ENCODE data around the gene PALLD. TPM values are rescaled to one million over a fixed set of nuclear protein-coding genes. Genes with fewer than 3 reads are reported as not detected.

The PALLD gene
- total RNA-seq, 2 experiments from 2014 or later, result 1.5 to 3.7 TPM

- Mint-ChIP-seq H3K4me3 (no peak overlapping the region), H3K9me3 (ENCODE audit: low read depth) (no peaks in the 10 kb centered on the region), H3K36me3 (no peaks in the 10 kb centered on the region), H3K27me3 (peaks cover 20% of the 10 kb centered on the region), H3K27ac (no peak overlapping the region), H3K4me1 (no peaks in the 10 kb centered on the region)
- ATAC-seq (no peak), DNase-seq (no peak)
- CTCF ChIA-PET, result no interaction called here
Measured at GRCh38 chr4:168667921-168668320, 171.1 kb downstream of the PALLD start.

GRCh38 chr4:168673476-168673875, 176.6 kb downstream of the PALLD start:
- DNase-seq, result no peak
- Mint-ChIP-seq H3K27me3 (no peaks in the 10 kb centered on the region), H3K4me1 (no peaks in the 10 kb centered on the region), H3K27ac (no peak overlapping the region), H3K36me3 (no peaks in the 10 kb centered on the region), H3K4me3 (no peak overlapping the region), H3K9me3 (ENCODE audit: low read depth) (no peaks in the 10 kb centered on the region)
- CTCF ChIA-PET, result no interaction called here
- ATAC-seq, result no peak

- ATAC-seq (no peak), DNase-seq (no peak)
- H3K9me3 Mint-ChIP-seq (ENCODE audit: low read depth), result no peaks in the 10 kb centered on the region
- CTCF ChIA-PET, result no interaction called here
- H3K4me3 Mint-ChIP-seq, result no peak overlapping the region
- H3K36me3 Mint-ChIP-seq, result no peaks in the 10 kb centered on the region
- H3K27me3 Mint-ChIP-seq, result no peaks in the 10 kb centered on the region
- no peaks in the 10 kb centered on the region for H3K4me1 Mint-ChIP-seq
- no peak overlapping the region for H3K27ac Mint-ChIP-seq
Measured at GRCh38 chr4:168674077-168674747, 177.4 kb downstream of the PALLD start.

GRCh38 chr4:168674866-168675265, 178.0 kb downstream of the PALLD start:
- Mint-ChIP-seq H3K4me1 (no peaks in the 10 kb centered on the region), H3K27me3 (no peaks in the 10 kb centered on the region), H3K27ac (no peak overlapping the region), H3K9me3 (ENCODE audit: low read depth) (no peaks in the 10 kb centered on the region), H3K4me3 (no peak overlapping the region), H3K36me3 (no peaks in the 10 kb centered on the region)
- DNase-seq, result no peak
- ATAC-seq, result no peak
- CTCF ChIA-PET, result no interaction called here

GRCh38 chr4:168677063-168677462, 180.2 kb downstream of the PALLD start:
- no peak for DNase-seq
- CTCF ChIA-PET, result no interaction called here
- Mint-ChIP-seq H3K27ac (no peak overlapping the region), H3K27me3 (no peaks in the 10 kb centered on the region), H3K4me3 (no peak overlapping the region), H3K36me3 (no peaks in the 10 kb centered on the region), H3K4me1 (no peaks in the 10 kb centered on the region), H3K9me3 (ENCODE audit: low read depth) (no peaks in the 10 kb centered on the region)
- ATAC-seq, result no peak

- no peak overlapping the region for H3K4me3 Mint-ChIP-seq
- no peak overlapping the region for H3K27ac Mint-ChIP-seq
- DNase-seq, result no peak
- ATAC-seq, result no peak
- peaks cover under 1% of the 10 kb centered on the region for H3K27me3 Mint-ChIP-seq
- CTCF ChIA-PET, result no interaction called here
- no peaks in the 10 kb centered on the region for H3K4me1 Mint-ChIP-seq
- H3K9me3 Mint-ChIP-seq (ENCODE audit: low read depth), result no peaks in the 10 kb centered on the region
- H3K36me3 Mint-ChIP-seq, result no peaks in the 10 kb centered on the region
Measured at GRCh38 chr4:168677879-168678278, 181.0 kb downstream of the PALLD start.

GRCh38 chr4:168678751-168679366, 182.0 kb downstream of the PALLD start:
- CTCF ChIA-PET, result no interaction called here
- Mint-ChIP-seq H3K27me3 (peaks cover 4% of the 10 kb centered on the region), H3K9me3 (ENCODE audit: low read depth) (no peaks in the 10 kb centered on the region)

GRCh38 chr4:168679397-168679796, 182.5 kb downstream of the PALLD start:
- DNase-seq, result no peak
- Mint-ChIP-seq H3K9me3 (ENCODE audit: low read depth) (no peaks in the 10 kb centered on the region), H3K4me3 (no peak overlapping the region), H3K4me1 (no peaks in the 10 kb centered on the region), H3K27ac (no peak overlapping the region), H3K27me3 (peaks cover 4% of the 10 kb centered on the region), H3K36me3 (no peaks in the 10 kb centered on the region)
- CTCF ChIA-PET, result no interaction called here
- ATAC-seq, result no peak

More at GRCh38 chr4:168678751-168679366, 182.0 kb downstream of the PALLD start:
- H3K4me1 Mint-ChIP-seq, result no peaks in the 10 kb centered on the region
- H3K4me3 Mint-ChIP-seq, result no peak overlapping the region
- H3K27ac Mint-ChIP-seq, result no peak overlapping the region
- DNase-seq (no peak), ATAC-seq (no peak)
- no peaks in the 10 kb centered on the region for H3K36me3 Mint-ChIP-seq

- Mint-ChIP-seq H3K4me3 (no peak overlapping the region), H3K9me3 (ENCODE audit: low read depth) (no peaks in the 10 kb centered on the region), H3K36me3 (no peaks in the 10 kb centered on the region), H3K27ac (no peak overlapping the region), H3K27me3 (peaks cover 7% of the 10 kb centered on the region), H3K4me1 (no peaks in the 10 kb centered on the region)
- DNase-seq (no peak), ATAC-seq (no peak)
- CTCF ChIA-PET, result no interaction called here
Measured at GRCh38 chr4:168679819-168680218, 183.0 kb downstream of the PALLD start.

- no peak overlapping the region for H3K4me3 Mint-ChIP-seq
- DNase-seq (no peak), ATAC-seq (no peak)
- no peaks in the 10 kb centered on the region for H3K36me3 Mint-ChIP-seq
- H3K27me3 Mint-ChIP-seq, result peaks cover 13% of the 10 kb centered on the region
- no peak overlapping the region for H3K27ac Mint-ChIP-seq
- H3K9me3 Mint-ChIP-seq (ENCODE audit: low read depth), result no peaks in the 10 kb centered on the region
- H3K4me1 Mint-ChIP-seq, result no peaks in the 10 kb centered on the region
- CTCF ChIA-PET, result no interaction called here
Measured at GRCh38 chr4:168682898-168683500, 186.1 kb downstream of the PALLD start.

GRCh38 chr4:168683595-168683994, 186.7 kb downstream of the PALLD start:
- no peak overlapping the region for H3K4me3 Mint-ChIP-seq
- no peaks in the 10 kb centered on the region for H3K4me1 Mint-ChIP-seq
- CTCF ChIA-PET, result no interaction called here
- no peak for ATAC-seq
- H3K36me3 Mint-ChIP-seq, result no peaks in the 10 kb centered on the region
- H3K9me3 Mint-ChIP-seq (ENCODE audit: low read depth), result no peaks in the 10 kb centered on the region
- no peak overlapping the region for H3K27ac Mint-ChIP-seq
- DNase-seq, result no peak
- H3K27me3 Mint-ChIP-seq, result peaks cover 15% of the 10 kb centered on the region

GRCh38 chr4:168685136-168685809, 188.4 kb downstream of the PALLD start:
- H3K4me1 Mint-ChIP-seq, result no peaks in the 10 kb centered on the region
- ATAC-seq (no peak), DNase-seq (no peak)
- H3K27me3 Mint-ChIP-seq, result peaks cover 23% of the 10 kb centered on the region
- CTCF ChIA-PET, result no interaction called here
- H3K9me3 Mint-ChIP-seq (ENCODE audit: low read depth), result no peaks in the 10 kb centered on the region
- no peaks in the 10 kb centered on the region for H3K36me3 Mint-ChIP-seq
- no peak overlapping the region for H3K27ac Mint-ChIP-seq
- no peak overlapping the region for H3K4me3 Mint-ChIP-seq

- no peak overlapping the region for H3K27ac Mint-ChIP-seq
- H3K4me3 Mint-ChIP-seq, result no peak overlapping the region
- DNase-seq (no peak), ATAC-seq (no peak)
- CTCF ChIA-PET, result no interaction called here
- H3K9me3 Mint-ChIP-seq (ENCODE audit: low read depth), result no peaks in the 10 kb centered on the region
- no peaks in the 10 kb centered on the region for H3K36me3 Mint-ChIP-seq
- H3K27me3 Mint-ChIP-seq, result peaks cover 29% of the 10 kb centered on the region
- H3K4me1 Mint-ChIP-seq, result no peaks in the 10 kb centered on the region
Measured at GRCh38 chr4:168688584-168688983, 191.7 kb downstream of the PALLD start.

GRCh38 chr4:168689791-168690190, 192.9 kb downstream of the PALLD start:
- H3K4me1 Mint-ChIP-seq, result no peaks in the 10 kb centered on the region
- DNase-seq, result no peak
- CTCF ChIA-PET, result no interaction called here

More at GRCh38 chr4:168689791-168690190, 192.9 kb downstream of the PALLD start:
- Mint-ChIP-seq H3K27ac (no peak overlapping the region), H3K9me3 (ENCODE audit: low read depth) (no peaks in the 10 kb centered on the region), H3K27me3 (peaks cover 28% of the 10 kb centered on the region), H3K4me3 (no peak overlapping the region), H3K36me3 (no peaks in the 10 kb centered on the region)
- no peak for ATAC-seq

Data from activated CD8-positive, alpha-beta memory T cell treated with anti-CD3 and anti-CD28 coated beads, Interleukin-2, amount 10 ng/mL, durations not matched to agents 7 days and 5 days (primary cell).